HG03060 (cell line): ENCODE data around the gene HPSE.

Experiments used
- ATAC-seq: cut with Tn5 transposase; IDR thresholded peaks from one replicate; pipeline ENCODE4 v1.9.1; 2021; ENCODE audit warnings: low read depth, moderate number of reproducible peaks; ENCODE audit not compliant: unreplicated experiment

The HPSE gene

DNA sequence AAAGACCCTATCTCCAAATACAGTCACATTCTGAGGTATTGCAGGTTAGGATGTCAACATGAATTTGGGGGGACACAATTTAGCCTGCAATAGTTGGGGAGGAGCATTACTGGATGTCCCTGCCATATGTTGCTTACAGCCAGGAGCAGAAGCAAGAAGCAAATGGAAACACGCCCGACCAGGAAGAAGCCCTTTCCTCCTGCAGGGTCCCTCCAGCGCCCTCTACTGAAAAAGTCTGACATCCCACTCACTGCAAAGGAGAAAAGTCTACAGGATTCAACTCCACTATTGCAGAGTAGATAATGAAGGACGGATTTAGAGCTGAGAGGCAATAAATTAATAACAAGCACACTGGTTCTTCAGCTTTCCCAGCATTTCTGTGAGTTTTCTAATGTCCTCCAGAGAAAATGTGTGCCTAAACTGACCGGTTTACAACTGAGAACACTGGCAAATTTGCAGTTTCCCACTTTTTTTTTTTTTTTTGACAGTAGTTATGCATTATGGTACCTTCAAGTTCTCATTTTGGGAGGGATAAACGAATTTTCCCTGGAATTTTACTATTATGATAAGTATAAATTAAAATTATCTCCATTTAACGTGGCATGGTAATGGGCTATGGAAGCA lies 81.8 kb downstream of the HPSE start:
- ATAC-seq = no peak

DNA sequence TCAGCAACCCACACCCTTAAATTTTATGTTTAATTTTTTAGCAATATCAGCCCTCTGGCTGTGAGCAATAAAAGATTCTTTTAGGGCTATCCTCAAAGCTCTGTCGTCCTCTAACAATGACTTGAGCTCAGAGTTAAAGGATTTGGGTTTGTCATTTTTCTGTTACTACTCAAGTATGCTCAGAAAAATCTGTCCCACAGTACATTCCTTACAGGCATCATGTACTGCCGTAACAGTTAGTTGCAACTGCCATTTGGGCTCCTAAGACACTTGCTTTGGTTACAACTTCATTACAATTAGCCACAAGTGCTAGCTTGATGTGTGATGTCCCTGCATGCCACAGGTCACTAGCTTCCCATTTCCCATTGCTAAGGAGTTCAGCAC lies 83.2 kb downstream of the HPSE start:
- ATAC-seq = no peak

DNA sequence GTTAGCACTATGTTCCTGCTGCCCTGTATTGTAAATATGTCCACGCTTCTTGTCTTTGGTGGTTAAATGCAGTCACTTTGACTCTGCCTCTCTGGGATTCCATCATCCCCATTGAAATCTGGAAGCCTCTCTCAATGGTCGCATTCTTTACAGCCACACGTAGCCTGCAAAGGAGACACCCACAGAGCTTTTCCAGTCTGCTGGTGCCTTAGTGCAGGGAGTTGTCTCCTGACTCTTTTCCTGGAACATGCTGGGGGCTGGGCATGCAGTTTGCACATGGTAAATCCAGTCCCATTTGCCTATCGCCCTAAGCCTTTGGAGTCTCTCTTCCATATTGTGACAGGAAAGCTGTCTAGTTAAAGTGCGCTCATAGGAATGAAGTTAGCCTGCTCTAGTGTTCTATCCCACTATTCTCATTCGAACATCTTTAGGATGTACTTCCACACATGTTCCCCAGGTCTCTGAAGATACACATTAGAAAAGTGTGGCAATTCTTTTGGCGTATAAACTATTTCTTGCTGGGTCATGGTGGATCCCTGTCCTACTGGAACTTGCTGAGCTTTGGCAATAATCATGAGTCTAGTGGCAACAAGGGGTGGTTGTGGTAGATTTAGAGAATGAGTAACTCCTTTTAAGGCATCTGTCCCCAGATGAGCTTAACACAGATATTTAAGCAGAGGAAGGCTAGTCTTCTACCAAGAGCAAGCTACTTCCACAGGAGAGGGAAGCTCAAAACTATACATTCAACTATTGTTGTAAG lies 83.8 kb downstream of the HPSE start:
- no peak for ATAC-seq

DNA sequence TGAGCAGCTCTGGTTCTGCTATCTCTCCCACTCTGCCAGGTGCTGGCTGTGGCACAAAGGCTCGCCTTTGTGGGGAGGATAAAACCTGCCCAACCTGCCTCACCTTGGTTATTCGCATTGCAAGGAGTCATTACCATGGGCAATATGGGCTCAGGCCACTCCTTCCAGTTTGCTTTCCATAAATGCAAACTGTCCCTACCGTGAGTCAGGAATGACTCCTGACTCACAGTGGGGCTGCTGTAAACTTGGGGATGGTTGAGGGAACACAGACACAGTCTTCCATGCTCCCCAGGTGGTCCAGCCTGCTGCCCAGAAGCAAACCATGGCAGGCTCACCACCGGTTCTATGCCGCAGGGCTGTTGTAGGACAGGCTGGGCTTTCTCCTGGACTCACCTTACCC lies 86.2 kb downstream of the HPSE start:
- ATAC-seq = no peak

DNA sequence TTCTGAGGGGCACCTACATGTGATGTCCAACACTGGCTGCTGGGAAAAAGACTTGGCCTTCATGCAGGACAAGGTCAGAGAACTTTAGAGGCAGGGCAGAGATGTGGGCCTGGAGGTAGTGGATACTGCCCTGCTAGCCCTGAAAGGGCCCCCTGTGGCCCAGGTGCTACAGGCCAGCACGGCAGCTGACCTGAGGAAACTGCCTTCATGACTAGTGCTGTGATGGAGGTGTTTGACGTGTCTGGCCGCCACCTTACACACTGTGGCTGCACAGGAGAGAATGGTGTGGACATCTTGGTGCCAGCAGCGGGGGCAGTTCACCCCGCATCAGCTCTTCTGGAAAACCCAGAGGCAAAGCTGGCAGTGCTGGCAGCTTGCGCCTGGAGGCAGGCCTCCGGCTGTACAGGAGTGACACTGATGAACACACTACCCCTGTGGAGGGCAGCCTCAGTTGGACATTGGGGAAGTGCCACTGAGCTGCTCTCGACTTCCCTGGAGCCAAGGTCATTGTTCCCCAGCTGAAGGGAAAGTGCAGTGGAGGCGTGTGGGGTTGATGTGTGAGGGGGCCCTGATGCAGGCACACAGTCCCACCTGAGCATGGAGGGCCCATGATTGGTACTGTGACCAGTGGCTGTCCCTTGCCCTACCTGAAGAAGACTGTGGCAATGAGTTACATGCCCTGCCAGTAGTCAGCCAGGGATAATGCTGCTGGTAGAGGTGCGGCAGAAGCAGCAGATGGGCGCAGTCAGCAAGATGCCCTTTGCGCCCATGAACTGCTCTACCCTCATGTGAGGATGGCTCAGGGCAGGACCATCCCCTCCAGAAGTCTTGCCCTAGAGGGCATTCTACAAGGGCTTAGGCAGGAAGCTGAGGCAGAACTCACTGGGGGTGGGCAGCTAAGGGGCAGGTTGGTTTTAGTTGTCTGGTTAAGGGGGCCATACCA lies 87.0 kb downstream of the HPSE start:
- no peak for ATAC-seq
